RPMI8226 (cell line): ENCODE data around the gene GIPC3.

ENCODE experiments used
- DNase-seq: peaks from one replicate; pipeline ENCODE4 v3.0.0-alpha.2; 2015

Gene GIPC3

DNA sequence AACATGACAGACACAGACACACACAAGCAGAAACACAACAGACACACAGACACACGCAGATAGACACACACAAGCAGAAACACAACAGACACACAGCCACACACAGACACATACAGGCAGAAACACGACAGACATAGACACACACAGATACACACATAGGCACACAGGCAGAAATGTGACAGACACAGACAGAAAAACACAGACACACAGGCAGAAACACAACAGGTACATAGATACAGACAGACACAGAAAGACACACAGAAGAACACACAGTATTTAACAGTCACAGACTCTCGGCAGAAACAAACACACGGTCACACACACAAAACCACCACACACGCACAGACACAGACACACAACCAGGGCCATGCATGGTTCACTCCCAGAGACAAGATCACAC lies 20.5 kb downstream of the GIPC3 start:
- no peak for DNase-seq

DNA sequence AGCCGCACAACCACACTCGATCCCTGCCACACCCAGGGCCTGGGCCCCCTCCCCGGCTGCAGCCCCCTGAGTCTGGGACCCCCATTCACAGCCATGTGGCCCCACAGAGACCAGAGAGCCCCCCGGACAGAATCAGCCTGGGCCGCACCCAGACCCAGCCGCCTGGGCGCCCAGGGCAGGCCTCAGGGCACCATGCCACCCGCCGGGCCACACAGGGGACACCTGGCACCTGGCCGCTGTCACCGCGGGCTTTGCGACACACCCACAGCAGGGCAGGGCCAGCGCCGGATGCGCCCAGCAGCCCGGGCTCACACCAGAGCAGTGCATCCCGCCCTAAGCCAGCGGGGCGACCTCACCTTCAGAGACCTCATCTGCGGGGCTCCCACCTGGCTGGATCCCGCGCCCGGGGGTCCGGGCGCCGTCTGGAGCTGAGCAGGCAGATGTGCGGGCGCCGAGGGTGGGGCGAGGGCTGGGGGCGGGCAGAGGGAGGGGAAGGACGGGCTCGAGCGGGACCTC lies 21.0 kb downstream of the GIPC3 start:
- DNase-seq: peak; percentile 90

DNA sequence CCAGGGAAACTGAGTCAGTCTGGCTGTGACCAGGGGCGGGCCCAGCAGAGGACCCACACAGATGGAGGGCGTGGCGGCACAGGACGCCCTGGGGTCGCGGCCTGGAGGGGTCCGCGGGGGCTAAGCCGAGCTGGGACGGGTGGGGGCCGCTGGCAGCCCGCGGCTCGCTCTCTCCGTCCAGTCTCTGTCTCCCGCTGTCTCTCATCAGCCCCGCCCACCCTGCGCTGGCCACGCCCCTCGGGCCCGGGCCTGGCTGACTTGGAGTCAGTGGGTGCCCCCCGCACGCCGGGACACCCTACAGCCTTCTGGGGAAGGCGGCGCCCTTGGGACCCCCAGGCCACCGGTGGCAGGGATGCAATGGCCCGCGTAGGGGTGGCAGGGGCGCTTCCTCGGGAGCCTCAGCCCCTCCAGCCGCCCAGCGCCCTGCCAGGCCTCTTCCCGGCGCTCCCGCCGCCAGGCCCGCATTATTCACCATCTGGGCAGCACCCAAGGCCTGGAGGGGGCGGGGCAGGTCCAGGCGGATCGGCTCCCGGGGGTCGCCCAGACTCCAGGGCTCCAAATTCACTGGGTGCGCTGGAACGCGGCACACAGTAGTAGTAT lies 21.5 kb downstream of the GIPC3 start, which contains the start of gene TBXA2R:
Gene TBXA2R, minus strand, starts transcription at position 186 of the 600 bp plus-strand sequence. CDS start 6,241 bp downstream, outside the sequence.
- peak; percentile 54 for DNase-seq

DNA sequence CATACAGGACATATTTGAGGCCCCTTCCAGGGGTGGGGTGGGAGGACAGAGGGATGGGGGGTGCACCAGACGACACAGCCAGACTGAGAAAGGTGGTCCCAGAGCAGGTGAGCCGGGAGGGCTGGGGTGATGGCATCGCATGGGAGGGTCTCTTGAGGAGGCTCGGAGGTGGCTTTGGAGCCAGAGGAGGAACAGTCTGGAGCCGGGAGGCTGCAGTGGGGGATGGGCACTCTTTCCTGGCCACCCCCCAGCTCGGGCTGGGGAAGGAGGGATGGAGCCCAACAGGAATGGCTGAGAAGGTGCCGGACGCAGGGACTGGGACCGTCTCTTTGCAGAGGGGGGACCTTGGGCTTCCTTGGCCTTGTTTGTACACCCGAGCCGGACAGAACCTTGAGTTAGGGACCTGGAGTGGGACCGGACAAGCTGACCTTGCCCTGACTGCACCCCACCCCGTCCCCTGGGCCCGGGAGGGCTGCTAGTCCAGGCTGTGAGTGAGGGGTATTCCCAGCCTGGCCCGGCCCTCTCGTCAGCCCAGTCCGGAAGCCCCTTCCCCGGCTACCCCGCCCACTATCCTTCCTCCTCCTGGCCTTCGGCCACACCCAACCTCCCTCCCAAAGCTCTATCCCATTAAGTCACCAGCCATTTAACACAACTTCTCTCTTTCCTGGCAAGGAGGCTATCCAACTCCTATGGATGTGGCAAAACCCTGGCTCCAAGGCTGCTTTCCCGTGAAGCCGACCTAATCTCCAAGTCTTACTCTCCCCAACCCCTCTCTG lies 22.2 kb downstream of the GIPC3 start:
- no peak for DNase-seq

DNA sequence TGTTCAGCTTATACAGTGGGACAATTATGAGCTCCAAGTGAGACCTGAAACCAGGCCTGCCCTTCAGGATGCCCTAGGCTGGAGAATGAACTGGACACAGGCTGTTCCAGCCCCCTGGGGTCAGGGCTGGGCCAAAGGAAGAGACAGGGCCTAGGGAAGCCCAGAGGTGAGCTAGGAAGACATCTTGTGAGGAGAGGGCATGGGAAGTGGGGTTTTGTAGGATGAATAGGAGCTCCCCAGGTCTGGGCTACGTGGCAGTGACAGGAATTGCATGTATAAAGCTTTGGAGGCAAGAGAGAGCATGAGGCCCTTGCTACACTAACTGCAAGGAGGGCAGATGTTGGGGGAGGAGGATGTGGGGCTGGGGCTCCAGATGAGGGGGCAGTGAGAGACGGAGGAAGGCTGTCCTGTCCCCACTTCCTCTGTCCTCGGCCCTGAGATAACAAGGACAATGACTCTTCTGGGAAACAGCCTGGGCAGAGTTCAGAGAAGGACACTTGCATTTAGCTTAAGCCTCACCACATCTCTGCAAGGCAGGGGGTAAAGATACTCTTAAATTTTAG lies 22.9 kb downstream of the GIPC3 start:
- no peak for DNase-seq

DNA sequence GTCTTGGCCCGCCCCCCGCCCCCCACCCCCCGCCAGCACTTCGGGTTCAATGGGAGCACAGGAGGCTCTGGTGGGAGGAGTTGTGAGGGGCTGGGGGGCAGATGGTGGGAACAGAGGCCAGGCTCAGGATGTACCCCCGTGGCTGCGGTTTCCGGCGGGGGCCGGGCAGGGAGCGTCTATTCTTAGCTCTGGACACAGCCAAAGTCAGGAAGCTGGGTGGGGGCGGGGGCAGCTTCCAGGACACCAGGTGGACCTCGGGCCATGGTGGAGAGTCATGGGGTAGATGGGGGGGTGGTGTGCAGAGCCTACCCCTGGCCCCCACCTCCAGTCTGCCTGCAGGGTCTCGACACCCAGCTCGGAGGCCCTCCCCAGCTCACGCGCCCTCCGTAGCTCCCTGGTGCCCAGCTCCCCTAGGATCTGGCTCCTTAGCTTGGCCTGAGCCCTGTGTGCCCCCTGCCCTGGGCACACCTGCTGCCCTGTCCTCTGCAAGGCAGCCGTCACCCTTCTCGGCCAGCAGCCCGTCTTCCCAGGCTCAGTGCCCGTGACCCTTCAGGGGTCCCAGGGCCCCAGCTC lies 23.6 kb downstream of the GIPC3 start:
- no peak for DNase-seq

DNA sequence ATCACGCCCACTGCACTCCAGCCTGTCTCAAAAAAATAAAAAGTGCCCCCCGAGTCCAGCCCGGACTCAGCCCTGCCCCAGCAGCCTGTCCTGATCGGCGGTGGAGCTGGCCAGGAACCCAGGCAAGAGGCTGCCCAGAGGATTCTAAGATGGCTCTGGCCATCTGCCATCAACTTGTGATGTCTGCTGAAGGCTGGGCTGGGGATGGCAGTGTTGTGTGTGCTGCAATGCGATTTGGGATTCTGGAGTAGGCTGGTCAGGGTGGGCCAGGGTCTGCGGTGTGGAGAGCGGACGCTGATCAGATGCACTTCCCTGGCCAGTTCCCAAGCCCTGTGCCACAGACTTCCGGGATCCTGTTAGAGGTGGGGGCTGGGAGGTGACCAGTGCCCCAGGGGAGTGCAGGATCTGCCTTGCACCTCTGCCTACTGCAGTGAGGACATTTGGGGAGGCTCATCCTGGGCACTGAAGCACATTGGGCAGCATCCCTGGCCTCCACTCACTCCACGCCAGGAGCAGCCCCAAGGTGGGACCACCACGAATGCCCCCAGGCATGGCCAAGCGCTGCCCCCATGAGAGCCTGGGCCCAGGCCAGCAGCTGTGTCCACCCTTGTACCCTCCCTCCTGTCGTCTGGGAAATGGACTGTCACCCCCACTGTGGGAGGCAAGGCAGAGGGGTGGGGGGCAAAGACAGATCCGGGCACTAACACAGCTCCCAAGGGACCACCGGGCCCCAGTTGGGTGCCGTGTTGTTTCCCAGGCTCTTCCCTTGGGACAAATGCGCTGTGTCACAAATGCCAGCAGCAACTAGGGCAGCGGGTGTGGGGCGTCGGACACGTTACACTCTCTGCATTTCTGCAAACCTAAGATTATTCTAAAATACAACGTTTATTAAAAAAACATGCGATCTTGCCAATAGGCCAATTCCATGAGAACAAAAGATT lies 24.8 kb downstream of the GIPC3 start:
- DNase-seq: no peak

DNA sequence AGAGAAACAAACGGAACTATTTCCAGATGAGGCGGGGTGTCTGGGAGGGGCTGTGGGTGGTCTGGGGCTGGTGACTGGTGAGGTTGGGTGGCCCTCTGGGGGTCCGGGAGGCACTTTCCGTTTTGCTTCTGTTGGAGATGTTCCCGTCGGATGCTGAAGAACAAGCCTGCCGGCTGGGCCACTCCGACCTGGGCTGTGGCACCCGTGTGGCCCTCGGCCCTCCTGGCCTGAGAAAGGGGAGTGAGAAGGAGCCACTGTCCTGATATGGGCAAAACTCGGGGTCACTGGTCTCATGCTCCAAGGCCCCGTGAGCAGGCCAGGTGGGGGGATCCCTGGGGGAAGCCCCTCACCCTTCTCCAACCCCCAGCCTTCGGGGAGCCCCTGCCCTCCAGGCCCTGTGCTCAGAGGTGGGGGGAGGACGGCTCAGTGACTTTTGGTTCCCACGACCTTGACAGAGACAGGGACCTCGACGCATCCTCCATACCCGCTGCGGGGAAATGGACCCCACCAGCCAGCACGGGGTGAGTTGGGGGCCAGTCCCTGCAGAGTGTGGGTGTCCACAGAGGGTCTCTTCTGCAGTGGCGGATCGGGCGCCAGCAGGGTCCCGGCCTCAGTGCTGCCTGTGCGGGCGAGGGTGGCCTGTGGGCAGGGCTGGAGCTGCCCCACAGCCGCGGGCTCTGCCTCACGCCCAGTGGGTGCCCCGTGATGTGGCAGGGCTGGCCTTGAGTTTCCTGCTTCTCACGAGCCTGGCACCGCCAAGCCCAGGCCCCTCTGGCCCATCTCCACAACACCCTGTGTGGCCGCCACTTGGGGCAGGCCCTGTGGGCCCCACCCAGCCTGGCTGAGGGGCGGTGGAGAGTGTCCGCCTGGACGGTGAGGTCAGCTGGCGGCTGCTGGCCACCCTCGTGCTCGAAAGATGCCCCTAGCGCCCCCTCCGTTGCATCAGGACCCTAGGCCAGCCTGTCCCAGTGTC lies 25.8 kb downstream of the GIPC3 start:
- no peak for DNase-seq

DNA sequence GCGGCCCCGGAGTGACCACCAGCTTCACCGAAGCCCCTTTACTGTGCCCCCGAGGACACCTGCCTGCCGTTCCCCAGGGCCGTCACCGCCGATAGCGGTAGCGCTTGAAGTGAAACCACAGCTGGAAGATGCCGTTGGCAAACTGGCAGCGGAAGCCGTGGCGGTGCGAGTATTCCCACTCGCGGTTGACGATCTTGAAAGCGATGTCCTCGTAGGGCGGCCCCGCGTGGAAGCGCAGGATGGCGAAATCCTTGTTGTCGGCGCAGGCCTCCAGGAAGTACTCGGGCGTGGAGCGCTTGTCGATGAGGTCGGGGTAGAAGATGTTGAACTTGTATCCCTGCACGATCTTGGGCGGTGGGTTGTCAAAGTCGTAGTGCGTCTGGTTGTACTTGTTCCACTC lies 26.6 kb downstream of the GIPC3 start:
- no peak for DNase-seq

DNA sequence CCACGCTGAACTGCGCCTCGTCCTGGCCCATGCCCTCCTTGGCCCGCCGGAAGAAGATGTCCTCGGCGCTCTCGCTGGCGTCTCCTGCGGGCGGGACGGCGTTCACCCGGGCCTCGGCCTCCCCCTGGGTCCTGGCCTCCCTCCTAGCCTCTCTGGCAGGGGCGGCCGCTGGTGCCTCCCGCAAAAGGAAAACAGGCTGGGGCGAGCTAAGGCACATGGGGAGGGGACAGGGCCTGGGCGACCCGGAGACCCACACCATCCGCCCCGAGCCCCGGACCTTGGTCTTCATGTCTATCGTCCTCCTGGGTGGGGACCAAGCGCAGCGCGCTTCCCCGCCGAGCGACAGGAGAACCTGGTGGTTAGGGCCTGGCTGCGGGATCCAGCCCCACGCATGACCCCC lies 27.1 kb downstream of the GIPC3 start:
- no peak for DNase-seq

DNA sequence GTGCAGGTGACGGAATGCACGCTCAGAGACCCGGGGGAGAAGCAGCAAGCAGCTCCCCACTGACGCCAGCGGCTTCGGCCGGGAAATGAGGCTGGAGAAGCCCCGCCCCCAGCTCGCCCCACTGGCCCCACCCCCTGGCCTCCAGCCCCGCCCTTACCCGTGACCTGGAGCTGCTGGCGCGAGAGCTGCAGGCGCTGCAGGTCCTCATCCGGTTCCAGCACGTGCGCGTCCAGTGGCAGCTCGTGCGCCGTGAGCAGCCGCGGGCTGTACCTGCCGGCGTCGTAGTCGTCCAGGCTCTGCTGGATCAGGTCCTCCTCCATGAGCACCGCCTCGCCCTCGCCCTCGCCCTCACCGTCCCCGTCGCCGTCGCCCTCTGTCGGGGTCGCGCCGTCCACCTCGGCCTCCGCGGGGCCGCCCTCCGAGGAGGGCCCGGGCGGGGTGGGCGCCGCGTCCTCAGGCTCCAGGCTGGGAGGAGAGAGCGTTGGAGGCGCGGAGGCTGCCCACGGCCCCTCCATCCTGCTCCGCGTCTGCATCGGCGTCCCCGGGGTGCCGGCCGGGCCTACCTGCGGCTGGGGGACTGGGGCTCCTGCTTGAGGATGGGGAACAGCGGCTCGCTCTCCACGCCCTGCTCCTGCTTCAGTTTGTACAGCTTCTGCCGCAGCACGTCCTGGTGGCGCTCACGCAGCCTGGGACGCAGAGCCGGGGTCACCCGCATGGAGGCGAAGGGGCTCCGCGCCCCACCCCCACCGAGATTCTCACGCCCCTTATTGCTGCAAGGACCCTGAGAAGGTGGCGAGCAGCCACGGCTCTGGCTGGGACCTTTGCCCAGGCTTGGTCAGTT lies 27.8 kb downstream of the GIPC3 start:
- no peak for DNase-seq

DNA sequence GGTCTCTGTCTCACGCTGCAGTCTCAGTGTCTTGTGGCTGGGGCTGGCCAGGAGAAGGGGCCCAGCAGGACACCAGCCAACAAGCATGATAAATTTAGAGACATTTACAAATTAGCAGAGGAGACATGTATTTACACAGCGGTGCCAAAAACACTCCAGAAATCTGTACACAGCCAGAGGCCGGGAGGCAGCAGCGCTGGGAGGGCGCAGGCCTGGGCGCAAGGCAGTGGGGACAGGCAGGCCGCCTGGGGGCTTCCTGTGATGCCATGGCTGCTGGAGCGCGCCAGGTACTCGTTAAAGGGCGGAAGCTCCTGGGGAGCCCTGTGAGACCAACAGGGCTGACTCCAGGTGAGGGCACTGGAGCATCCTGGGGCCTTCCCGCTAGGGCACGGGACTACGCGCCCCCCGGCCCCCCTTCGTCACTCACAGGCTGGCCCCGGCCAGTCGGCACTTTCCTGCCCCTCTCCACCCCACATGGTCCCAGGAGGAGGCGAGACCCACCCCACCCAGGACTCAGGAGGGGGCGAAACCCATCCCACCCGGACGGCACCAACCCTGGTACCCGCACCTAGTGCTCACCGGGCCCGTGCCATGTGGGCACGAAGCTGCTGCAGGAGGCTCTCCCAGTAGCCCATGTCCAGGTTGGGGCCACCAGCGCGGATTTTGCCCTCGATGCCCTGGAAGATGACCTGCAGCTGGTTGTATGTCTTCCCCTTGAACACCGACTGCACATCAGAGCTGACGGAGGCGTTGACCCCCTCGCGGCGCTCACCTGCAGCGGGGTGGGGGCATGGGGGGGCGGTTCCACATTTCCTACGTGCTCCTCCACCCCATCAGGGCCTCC lies 28.8 kb downstream of the GIPC3 start:
- no peak for DNase-seq

DNA sequence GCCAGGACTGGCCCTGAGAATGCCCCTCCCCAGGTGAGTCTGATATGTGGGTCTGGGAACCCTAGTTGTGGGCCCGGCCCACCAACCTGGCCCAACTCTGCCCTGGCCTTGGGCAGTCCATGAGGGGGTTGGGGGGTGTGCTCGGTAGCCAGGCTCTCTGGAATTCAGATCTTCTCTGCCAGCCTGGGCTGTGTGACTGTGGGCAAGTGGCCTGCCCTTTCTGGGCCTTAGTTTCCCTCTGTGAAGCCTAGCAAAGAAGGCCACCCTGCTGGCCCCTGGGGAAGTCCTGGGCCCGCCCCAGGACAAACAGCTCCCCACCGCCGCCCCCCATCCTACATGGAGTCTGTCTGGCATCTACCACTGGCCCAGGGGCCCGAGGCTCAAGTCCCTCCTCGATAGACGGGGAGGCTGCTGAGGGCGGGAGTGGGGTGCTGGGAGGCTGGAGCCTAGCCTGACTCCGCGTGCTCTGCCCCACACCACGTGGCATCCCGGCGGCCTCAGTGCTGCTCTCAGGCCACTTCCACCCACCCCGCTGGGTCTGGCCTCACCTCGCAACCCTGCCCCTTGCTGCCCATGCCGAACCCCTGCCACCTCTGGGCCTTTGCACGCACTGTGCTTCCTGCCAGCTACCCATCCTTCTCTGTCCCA lies 29.7 kb downstream of the GIPC3 start:
- DNase-seq: no peak

DNA sequence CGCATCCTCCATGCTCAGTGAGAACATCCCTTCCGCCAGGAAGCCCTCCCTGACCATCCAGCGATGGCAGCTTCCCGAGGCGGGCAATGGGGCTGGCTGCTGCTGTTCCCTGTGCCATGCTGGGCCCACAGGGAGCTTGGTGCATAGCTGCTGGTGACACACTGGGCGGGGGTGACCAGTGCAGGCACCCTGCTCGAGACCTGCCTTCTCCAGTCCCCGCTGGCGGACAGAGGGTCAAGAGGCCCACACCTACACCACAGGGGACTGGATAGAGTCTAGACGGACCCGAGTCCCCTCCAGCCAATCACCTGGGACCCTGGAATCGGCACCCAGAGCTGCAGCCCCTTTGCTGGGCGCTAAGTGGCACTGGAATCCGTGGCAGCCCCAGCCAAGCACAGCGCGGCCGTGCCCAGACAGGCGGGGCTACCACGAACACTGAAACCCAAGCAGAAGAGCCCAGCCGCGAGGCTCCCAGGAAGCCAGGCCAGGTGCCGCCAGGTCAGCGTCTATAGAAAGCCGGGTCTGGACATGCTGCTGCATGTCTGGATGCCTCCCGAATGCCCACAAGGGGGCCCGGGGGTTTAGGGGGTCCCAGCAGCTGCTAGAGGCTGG lies 30.4 kb downstream of the GIPC3 start:
- no peak for DNase-seq

DNA sequence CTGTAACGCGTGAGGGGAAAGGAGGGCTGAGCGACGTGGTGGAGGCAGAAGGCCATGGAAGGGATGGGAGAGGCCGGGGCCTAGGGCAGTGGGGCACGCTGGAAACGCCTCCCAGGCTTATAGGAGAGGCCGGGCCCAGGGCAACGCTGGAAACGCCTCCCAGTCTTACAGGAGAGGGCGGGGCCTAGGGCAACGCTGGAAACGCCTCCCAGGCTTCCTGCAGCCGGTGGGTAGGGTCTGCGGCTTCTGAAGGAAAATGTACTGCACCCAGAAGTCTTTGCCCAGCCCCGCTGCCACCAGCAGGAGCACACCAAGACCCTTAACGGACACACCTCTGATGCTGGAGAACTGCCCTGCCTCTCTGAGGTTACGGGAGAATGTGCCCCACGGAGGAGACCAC lies 32.2 kb downstream of the GIPC3 start:
- DNase-seq: no peak

DNA sequence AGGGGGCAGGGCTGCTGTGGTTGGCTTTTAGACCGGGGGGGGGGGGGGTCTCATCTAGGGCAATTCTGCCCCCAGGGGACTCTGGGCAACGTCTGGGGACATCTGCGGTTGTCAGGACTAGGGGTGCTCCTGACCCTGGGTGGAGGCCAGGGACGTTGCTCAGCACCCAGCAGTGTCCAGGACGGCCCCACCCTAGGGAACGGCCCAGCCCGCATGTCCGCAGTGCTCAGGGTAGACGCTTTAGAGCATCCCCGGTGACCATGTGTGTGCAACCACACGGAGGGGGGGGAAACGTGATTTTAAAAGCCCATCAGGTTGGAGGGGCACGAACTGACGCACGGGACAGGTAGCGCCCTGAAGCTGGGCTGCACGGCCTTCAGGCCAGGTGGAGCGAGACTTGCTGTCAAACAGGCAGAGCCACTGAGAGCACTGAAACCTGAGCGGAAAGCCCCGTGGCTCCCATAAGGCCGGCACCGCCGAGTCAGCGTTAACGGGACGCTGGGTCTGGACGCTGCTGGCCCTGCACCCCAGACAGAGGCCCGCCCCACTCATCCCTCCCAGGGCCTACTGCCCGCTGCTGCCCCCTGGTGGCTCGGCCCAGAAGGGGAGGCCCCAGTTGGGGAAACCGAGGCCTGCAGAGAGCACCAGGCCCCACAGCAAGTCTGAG lies 33.0 kb downstream of the GIPC3 start:
- peak; percentile 92 for DNase-seq

DNA sequence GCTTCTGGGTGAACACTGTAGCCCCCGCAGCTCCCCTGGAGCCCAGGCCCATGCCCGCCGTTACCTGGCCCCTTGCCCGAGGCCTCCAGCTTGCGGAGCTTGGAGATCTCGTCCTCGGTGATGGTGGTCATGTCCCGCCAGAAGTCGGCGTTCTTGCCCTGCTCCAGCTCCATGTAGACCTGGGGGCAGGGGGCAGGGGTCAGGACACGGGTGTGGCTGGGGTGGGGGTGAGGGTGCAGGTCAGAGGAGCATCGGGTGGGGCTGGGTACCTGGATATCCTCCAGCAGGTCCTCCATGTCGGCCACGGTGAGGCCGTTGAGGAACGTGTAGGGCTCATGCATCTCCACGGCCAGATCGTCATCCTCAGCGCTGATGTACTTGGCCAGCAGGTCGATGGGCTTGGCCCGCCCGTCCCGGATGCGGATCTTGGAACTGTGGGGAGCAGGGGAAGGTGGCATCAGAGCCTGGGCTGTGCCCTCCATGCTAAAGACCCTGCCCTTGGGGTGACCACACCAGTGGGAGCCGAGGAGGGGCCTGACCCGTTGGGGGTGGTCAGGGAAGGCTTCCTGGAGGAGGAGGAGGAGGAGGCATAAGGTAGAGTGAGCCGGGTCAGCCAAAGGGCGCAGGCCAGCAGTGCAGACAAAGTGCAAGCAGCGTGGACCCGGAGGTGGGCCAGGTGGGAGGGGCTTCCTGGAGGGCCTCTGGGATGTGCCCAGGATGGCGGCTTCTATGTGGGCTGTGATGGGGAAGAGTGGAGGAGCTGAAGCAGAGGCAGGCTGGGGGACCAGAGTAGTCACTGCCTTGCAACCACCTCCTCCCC lies 33.7 kb downstream of the GIPC3 start:
- DNase-seq: no peak
